ENCODE measurements around the gene BCL2. TPM values are rescaled to one million over a fixed set of nuclear protein-coding genes. Genes with fewer than 3 reads are reported as not detected.

Gene BCL2
- total RNA-seq, 2 experiments from 2014 or later = 1.4 to 2.5 TPM

DNA sequence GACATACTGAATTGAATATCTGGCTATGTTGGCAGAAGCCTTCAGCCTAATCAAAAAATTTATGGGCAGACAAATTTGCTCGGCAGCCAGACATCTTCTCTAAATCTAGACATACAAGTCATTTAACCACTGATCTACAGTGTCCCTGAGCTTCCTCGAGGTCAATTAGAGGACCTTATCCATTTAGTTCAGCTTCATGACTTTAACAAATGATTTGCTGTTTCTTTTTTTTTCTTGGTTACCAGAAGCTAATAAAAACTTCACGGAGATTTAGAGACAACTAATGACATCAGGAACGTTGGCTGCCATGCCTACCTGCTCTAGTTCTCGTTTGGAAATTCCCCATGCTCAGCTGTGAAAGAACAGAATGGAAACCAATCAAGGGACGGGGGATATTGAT lies 223.8 kb downstream of the BCL2 start:
- Histone ChIP-seq H3K4me2 (ENCODE audit: low read length) (no peak overlapping the region), H3K79me2 (ENCODE audit: insufficient read depth, low read depth, low read length) (no peaks in the 10 kb centered on the region), H3K9me2 (ENCODE audit: insufficient read depth, low read length) (no peaks in the 10 kb centered on the region), H2AFZ (ENCODE audit: low read length) (no peak overlapping the region), H4K20me1 (ENCODE audit: insufficient read depth, low read length) (no peaks in the 10 kb centered on the region), H3K36me3 (ENCODE audit: insufficient read depth, low read length) (no peaks in the 10 kb centered on the region), H3K4me3 (ENCODE audit: low read depth, low read length, poor library complexity, severe bottlenecking) (no peak overlapping the region), H3K27ac (ENCODE audit: low read depth, low read length, poor library complexity, severe bottlenecking) (no peak overlapping the region), H3K4me1 (ENCODE audit: insufficient read depth, low read length, poor library complexity, severe bottlenecking) (no peaks in the 10 kb centered on the region), H3K9me3 (ENCODE audit: low read length) (no peaks in the 10 kb centered on the region)
- CTCF ChIA-PET (ENCODE audit: unreplicated experiment) = no interaction called here
- no TSS peak for BruUV-seq (replicated peaks)
- no peak for TF ChIP-seq EZH2phosphoT487 (IDR thresholded peaks at IDR 0.05; ENCODE audit: borderline replicate concordance, low read depth, low read length)
- TF ChIP-seq, protein P1, sequence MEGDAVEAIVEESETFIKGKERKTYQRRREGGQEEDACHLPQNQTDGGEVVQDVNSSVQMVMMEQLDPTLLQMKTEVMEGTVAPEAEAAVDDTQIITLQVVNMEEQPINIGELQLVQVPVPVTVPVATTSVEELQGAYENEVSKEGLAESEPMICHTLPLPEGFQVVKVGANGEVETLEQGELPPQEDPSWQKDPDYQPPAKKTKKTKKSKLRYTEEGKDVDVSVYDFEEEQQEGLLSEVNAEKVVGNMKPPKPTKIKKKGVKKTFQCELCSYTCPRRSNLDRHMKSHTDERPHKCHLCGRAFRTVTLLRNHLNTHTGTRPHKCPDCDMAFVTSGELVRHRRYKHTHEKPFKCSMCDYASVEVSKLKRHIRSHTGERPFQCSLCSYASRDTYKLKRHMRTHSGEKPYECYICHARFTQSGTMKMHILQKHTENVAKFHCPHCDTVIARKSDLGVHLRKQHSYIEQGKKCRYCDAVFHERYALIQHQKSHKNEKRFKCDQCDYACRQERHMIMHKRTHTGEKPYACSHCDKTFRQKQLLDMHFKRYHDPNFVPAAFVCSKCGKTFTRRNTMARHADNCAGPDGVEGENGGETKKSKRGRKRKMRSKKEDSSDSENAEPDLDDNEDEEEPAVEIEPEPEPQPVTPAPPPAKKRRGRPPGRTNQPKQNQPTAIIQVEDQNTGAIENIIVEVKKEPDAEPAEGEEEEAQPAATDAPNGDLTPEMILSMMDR (conservative IDR thresholded peaks at IDR 0.05; ENCODE audit: low read length) = no peak
- no peak for DNase-seq (ENCODE audit: low spot score)
- intact Hi-C loops (cut with micrococcal nuclease; ENCODE audit: unreplicated experiment) = no loop called here
- POLR2A ChIA-PET = no interaction called here

DNA sequence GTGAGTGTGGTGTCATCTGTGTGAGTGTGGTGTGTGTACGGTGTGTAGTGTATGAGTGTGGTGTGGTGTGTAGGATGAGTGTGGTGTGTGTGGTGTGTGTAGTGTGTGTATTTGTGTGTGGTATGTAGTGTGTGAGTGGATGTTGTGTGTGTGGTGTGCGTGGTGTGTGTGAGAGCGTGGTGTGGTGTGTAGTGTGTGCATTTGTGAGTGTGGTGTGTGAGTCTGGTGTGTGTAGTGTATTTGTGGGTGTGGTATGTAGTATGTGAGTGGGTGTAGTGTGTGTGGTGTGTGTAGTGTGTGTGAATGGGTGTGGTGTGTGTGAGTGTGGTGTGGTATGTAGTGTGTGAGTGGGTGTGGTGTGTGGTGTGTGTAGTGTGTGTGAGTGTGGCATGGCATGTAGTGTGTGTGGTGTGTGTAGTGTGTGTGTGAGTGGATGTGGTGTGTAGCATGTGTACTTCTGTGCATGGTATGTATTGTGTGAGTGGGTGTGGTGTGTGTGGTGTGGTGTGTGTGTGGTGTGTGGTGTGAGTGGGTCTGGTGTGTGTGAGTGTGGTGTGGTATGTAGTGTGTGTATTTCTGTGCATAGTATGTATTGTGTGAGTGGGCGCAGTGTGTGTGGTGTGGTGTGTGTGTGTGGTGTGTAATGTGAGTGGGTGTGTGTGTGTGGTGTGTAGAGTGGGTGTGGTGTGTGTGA lies 227.8 kb downstream of the BCL2 start:
- Histone ChIP-seq H3K9me3 (ENCODE audit: low read length) (no peaks in the 10 kb centered on the region), H4K20me1 (ENCODE audit: insufficient read depth, low read length) (no peaks in the 10 kb centered on the region), H3K27ac (ENCODE audit: low read depth, low read length, poor library complexity, severe bottlenecking) (no peak overlapping the region), H3K36me3 (ENCODE audit: insufficient read depth, low read length) (no peaks in the 10 kb centered on the region), H3K4me2 (ENCODE audit: low read length) (no peak overlapping the region), H2AFZ (ENCODE audit: low read length) (no peak overlapping the region), H3K4me3 (ENCODE audit: low read depth, low read length, poor library complexity, severe bottlenecking) (no peak overlapping the region), H3K79me2 (ENCODE audit: insufficient read depth, low read depth, low read length) (no peaks in the 10 kb centered on the region), H3K4me1 (ENCODE audit: insufficient read depth, low read length, poor library complexity, severe bottlenecking) (no peaks in the 10 kb centered on the region), H3K9me2 (ENCODE audit: insufficient read depth, low read length) (no peaks in the 10 kb centered on the region)
- DNase-seq (ENCODE audit: low spot score) = no peak
- BruUV-seq (replicated peaks) = no TSS peak
- ChIA-PET CTCF (ENCODE audit: unreplicated experiment) (no interaction called here), POLR2A (no interaction called here)
- intact Hi-C loops (cut with micrococcal nuclease; ENCODE audit: unreplicated experiment) = no loop called here
- TF ChIP-seq, protein P1 (conservative IDR thresholded peaks at IDR 0.05; ENCODE audit: low read length) = no peak
- no peak for TF ChIP-seq EZH2phosphoT487 (IDR thresholded peaks at IDR 0.05; ENCODE audit: borderline replicate concordance, low read depth, low read length)

DNA sequence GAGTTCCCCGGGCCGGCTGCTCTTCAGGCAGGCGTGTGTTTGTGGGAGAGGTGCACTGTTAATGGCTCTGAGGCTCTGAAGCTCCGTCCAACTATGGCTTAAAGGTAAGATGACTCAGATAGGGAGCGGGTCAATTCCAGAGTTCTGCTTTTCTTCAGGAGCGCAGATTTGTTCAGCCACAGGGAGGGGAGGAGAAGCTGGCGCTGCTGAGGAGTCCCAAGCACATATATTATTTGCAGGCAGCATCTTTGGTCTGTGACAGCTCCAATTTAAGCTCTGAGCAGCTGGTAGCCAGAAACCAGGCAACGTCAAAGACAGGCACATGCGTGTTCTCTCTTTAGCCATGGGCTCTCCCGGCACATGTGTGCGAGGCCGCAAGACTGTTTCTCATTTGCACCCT lies 229.2 kb downstream of the BCL2 start:
- Histone ChIP-seq H3K4me1 (ENCODE audit: insufficient read depth, low read length, poor library complexity, severe bottlenecking) (no peaks in the 10 kb centered on the region), H4K20me1 (ENCODE audit: insufficient read depth, low read length) (no peaks in the 10 kb centered on the region), H3K9me3 (ENCODE audit: low read length) (no peaks in the 10 kb centered on the region), H3K4me2 (ENCODE audit: low read length) (no peak overlapping the region), H3K36me3 (ENCODE audit: insufficient read depth, low read length) (no peaks in the 10 kb centered on the region), H3K9me2 (ENCODE audit: insufficient read depth, low read length) (no peaks in the 10 kb centered on the region), H2AFZ (ENCODE audit: low read length) (no peak overlapping the region), H3K79me2 (ENCODE audit: insufficient read depth, low read depth, low read length) (no peaks in the 10 kb centered on the region), H3K27ac (ENCODE audit: low read depth, low read length, poor library complexity, severe bottlenecking) (no peak overlapping the region), H3K4me3 (ENCODE audit: low read depth, low read length, poor library complexity, severe bottlenecking) (no peak overlapping the region)
- CTCF ChIA-PET (ENCODE audit: unreplicated experiment) = no interaction called here
- POLR2A ChIA-PET = no interaction called here
- no TSS peak for BruUV-seq (replicated peaks)
- DNase-seq (ENCODE audit: low spot score) = no peak
- no peak for TF ChIP-seq EZH2phosphoT487 (IDR thresholded peaks at IDR 0.05; ENCODE audit: borderline replicate concordance, low read depth, low read length)
- TF ChIP-seq, protein P1 (conservative IDR thresholded peaks at IDR 0.05; ENCODE audit: low read length) = no peak
- intact Hi-C loops (cut with micrococcal nuclease; ENCODE audit: unreplicated experiment) = no loop called here
